ENCODE results near the gene CEBPG. TPM values are rescaled to one million over a fixed set of nuclear protein-coding genes. Genes with fewer than 3 reads are reported as not detected.

CEBPG gene
- total and polyA plus RNA-seq, 4 donors: 21.5 to 29.7 (median 24.7) TPM

GRCh38 chr19:33350538-33351309, 22.8 kb upstream of the CEBPG start:
- no peak for TF ChIP-seq CTCF (IDR thresholded peaks at IDR 0.05; ENCODE audit: control extremely low read depth, extremely low read depth)
- H3K27ac ChIP-seq (ENCODE audit: low read depth in 1 of 2, low read length in 1 of 2): no peak overlapping the region
- WGBS, 2 donors: 79 to 88% methylated on average over 12 of the region's 12 CpGs
- H3K9me3 ChIP-seq (ENCODE audit: control insufficient read depth in 4 of 4, insufficient read depth in 3 of 4, low read length in 3 of 4): peaks cover 0 to 4% (median 2%) of the 10 kb centered on the region in 4 donors
- DNase-seq: no peak
- H3K4me1 ChIP-seq (ENCODE audit: control insufficient read depth in 5 of 5, insufficient read depth in 5 of 5, low read length in 5 of 5): no peaks in the 10 kb centered on the region
- peaks cover 0 to 3% (median 0%) of the 10 kb centered on the region in 3 donors for H3K27me3 ChIP-seq (ENCODE audit: control insufficient read depth in 3 of 3, insufficient read depth in 3 of 3, low read length in 2 of 3)
- no peak for ATAC-seq (ENCODE audit: insufficient read depth, low FRiP score)
- no peak overlapping the region for H3K9ac ChIP-seq (ENCODE audit: insufficient read depth in 1 of 2, low read length in 2 of 2)
- no peak overlapping the region for H3K4me3 ChIP-seq
- no peaks in the 10 kb centered on the region for H3K36me3 ChIP-seq (ENCODE audit: control insufficient read depth in 4 of 4, insufficient read depth in 4 of 4, low read length in 4 of 4)

GRCh38 chr19:33355535-33355934, 18.0 kb upstream of the CEBPG start:
- Histone ChIP-seq H3K27ac (ENCODE audit: low read depth in 1 of 2, low read length in 1 of 2) (no peak overlapping the region), H3K4me3 (no peak overlapping the region), H3K9ac (ENCODE audit: insufficient read depth in 1 of 2, low read length in 2 of 2) (no peak overlapping the region), H3K27me3 (ENCODE audit: control insufficient read depth in 3 of 3, insufficient read depth in 3 of 3, low read length in 2 of 3) (no peaks in the 10 kb centered on the region), H3K36me3 (ENCODE audit: control insufficient read depth in 4 of 4, insufficient read depth in 4 of 4, low read length in 4 of 4) (no peaks in the 10 kb centered on the region), H3K9me3 (ENCODE audit: control insufficient read depth in 4 of 4, insufficient read depth in 3 of 4, low read length in 3 of 4) (peaks cover 0 to 6% (median 2%) of the 10 kb centered on the region in 4 donors), H3K4me1 (ENCODE audit: control insufficient read depth in 5 of 5, insufficient read depth in 5 of 5, low read length in 5 of 5) (no peaks in the 10 kb centered on the region)
- no peak for DNase-seq
- ATAC-seq (ENCODE audit: insufficient read depth, low FRiP score): no peak
- TF ChIP-seq CTCF (IDR thresholded peaks at IDR 0.05; ENCODE audit: control extremely low read depth, extremely low read depth): no peak
- WGBS, 2 donors: 74 to 95% methylated on average over 2 of the region's 2 CpGs

- no peak for ATAC-seq (ENCODE audit: insufficient read depth, low FRiP score)
- H3K9me3 ChIP-seq (ENCODE audit: control insufficient read depth in 4 of 4, insufficient read depth in 3 of 4, low read length in 3 of 4): peaks cover 0 to 6% (median 2%) of the 10 kb centered on the region in 4 donors
- no peak overlapping the region for H3K4me3 ChIP-seq
- no peaks in the 10 kb centered on the region for H3K27me3 ChIP-seq (ENCODE audit: control insufficient read depth in 3 of 3, insufficient read depth in 3 of 3, low read length in 2 of 3)
- no peaks in the 10 kb centered on the region for H3K4me1 ChIP-seq (ENCODE audit: control insufficient read depth in 5 of 5, insufficient read depth in 5 of 5, low read length in 5 of 5)
- TF ChIP-seq CTCF (IDR thresholded peaks at IDR 0.05; ENCODE audit: control extremely low read depth, extremely low read depth): no peak
- H3K36me3 ChIP-seq (ENCODE audit: control insufficient read depth in 4 of 4, insufficient read depth in 4 of 4, low read length in 4 of 4): no peaks in the 10 kb centered on the region
- no peak overlapping the region for H3K9ac ChIP-seq (ENCODE audit: insufficient read depth in 1 of 2, low read length in 2 of 2)
- H3K27ac ChIP-seq (ENCODE audit: low read depth in 1 of 2, low read length in 1 of 2): no peak overlapping the region
- 59 to 63% methylated on average over 1 of the region's 1 CpG for WGBS, 2 donors
- DNase-seq: no peak
These were observed 16.0 kb upstream of the CEBPG start for GRCh38 chr19:33357556-33357955.
